Activated CD4-positive, CD25-positive, alpha-beta regulatory T cell treated with anti-CD3 and anti-CD28 coated beads, Interleukin-2, amount 50 U/mL, for 72 hours (primary cell): Measurements from ENCODE around the gene TEX38.
"Not testable (repeated sequence)": the region's sequence is repeated elsewhere in the genome, so short reads cannot be mapped to it uniquely, and the experiment has no call there.

Experiments
- DNase-seq: peaks from one replicate; pipeline ENCODE4 v3.0.0; 2021

Gene TEX38

DNA sequence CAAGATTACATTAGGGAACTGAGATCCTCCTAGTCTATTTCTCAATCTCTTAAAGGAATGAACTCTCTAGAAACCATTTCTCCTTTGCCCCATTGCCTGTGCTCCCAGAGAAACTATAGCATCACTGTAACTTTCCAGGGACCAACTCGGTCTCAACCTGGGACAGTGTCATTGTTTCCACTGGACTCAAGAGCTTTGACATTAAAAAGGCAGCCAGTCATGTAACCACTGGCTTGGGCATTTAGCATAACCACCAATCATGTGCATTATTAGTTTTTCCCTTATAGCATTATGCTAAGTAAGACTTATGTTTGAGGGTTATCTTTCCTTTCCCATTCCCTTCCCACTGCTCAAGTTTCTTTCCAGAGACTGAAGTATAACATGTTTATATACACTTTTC, 18.2 kb downstream of the TEX38 start:
- DNase-seq = no peak

DNA sequence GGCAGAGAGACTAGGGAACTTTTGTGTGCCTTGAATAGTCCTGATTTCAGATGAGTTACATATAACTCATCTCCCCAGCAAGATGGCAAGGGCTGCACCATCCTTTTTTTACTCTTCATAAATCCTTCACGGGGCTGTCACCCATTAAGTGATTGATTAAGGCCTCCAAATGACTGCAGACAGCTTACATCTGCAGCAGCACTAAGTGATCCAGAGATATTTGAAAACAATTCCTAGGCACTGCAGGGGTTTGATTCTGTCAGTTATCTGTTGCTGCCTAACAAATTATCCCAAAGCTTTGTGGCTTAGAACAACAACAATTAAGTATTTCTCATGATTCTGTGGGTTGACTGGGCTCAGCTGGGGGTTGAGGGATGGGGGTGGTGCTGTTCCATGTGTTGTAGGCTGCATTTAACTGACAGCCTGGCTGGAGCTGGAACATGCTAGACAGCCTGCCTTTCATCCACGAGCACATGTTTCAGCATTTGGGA, 19.3 kb downstream of the TEX38 start:
- DNase-seq = no peak

- DNase-seq = no peak
Observed at GRCh38 chr1:46691997-46692790, 20.5 kb downstream of the TEX38 start.

DNA sequence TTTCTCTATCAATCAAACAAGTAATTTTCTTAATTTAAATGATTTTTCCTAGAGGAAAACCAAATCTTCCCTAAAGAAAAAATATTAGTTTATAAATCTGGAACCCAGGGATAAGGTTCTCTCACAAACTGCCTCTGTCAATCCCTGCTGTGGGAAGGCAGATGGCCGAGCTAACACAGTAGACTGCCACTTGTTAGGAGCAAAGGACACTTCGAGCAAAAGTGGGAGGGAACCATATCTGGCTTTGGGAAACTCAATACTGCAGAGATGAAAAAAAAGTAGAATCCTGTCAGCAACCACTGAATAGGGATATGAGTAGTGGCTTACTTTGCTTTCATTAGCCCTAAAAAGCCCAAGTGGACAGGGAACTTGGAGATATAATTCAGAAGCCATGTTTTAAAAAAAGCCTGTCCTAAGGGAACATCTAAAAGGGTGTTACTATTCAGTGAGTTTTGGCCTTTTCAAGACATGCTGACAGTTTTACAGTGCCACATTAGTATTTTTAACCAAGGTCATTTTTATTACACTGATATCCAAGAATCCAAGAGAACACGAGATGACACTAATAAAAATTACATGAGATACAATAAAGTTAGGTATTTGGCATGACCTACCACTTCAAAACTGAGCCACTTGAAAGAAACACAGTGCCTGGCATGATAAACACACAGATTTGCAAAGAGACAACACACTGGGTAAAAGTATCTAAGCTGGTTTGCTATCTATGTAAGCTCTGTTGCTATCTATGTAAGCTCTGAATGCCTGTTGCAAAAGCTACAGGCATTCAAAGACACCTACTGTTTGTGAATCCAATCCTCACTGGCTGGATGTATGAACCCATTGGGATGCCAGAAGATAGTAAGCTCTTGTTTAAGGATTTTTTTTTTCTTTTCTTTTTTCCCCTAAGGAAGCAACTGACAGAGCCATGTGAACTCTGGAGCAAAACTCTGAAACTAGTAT, 21.4 kb downstream of the TEX38 start:
- DNase-seq = no peak

DNA sequence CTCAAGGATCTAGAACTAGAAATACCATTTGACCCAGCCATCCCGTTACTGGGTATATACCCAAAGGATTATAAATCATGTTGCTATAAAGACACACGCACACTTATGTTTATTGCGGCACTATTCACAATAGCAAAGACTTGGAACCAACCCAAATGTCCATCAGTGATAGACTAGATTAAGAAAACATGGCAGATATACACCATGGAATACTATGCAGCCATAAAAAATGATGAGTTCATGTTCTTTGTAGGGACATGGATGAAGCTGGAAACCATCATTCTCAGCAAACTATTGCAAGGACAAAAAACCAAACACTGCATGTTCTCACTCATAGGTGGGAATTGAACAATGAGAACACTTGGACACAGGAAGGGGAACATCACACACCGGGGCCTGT, 23.0 kb downstream of the TEX38 start:
- not testable (repeated sequence) for DNase-seq

- DNase-seq = no peak
Observed at GRCh38 chr1:46697053-46697452, 25.4 kb downstream of the TEX38 start.

DNA sequence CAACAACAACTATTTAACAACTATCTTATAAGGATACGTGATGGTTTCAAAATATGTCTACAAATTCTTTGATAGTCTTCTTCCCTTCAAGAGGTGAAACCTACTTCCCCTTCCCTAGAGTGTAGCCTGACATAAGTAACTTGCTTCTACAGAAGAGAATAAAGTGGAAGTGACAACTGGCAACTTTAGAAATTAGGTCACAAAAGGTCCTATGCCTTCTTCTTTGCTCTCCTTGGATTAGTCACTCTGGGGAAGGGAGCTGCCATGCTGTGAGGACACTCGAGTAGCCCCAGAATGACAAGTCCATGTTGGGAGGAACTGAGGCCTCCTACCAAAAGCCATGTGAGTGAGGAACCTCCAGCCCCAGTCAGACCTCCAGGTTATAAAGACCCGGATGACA, 28.0 kb downstream of the TEX38 start:
- DNase-seq = no peak

DNA sequence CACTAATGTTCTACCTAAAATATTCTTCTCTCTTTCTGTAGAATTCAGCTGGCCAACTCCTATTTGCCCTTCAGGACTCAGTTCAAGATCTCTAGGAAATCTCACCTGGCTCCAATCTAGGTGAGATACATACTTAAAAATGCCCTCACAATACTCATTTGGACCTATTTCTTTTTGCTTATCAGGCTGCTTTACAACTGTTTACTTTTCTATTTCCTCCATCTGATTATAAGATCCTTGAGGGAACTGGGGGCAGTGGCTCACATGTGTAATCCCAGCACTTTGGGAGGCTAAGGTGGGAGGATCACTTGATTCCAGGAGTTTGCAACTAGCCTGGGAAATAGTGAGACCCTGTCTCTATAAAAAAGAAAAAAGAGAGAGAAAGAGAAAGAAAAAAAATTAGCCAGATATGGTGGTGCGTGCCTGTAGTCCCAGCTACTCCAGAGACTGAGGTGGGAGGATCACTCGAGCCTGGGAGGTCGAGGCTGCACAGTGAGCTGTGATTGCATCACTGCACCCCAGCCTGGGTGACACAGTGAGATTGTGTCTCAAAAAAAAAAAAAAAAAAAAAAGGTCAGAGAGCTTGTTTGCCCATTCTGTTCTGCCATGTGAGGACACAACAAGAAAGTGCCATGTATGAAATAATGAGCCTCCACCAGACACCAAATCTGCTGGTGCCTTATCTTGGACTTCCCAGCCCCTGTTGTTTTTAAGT, 32.4 kb downstream of the TEX38 start:
- DNase-seq = no peak

DNA sequence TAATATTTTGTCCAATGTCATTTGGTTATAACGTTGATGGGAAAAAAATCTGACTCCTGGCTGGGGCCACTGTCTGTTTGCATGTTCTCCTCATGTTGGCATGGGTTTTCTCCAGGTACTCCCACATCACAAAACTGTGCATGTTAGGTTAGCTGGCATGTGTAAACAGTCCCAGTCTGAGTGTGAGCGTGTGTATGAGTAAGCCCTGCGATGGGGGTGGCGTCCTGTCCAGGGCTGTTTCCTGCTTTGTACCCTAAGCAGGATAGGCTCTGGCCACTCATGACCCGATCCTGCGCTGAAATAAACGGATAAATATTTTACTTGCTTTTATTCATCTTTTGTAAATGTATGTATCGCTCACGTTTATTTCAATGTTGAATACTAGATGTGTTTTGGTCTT, 33.8 kb downstream of the TEX38 start:
- no peak for DNase-seq

DNA sequence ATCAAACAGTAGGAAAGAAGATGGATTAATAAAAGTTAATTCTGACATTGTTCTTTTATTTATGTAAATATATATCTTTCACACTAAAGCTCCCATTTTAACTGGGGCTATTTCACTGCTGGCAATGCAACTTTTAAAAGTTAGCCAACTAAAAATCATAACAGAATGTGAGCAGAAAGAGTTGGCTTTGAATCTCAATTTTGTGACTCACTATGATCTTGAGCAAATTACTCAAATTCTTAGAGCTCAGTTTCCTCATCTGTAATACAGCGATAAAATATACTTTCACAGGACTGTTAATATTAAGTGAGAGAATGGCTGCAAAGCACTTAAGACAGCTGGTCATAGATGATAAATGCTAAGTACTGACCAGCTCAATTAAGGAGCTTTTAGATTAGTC, 36.5 kb downstream of the TEX38 start:
- no peak for DNase-seq

DNA sequence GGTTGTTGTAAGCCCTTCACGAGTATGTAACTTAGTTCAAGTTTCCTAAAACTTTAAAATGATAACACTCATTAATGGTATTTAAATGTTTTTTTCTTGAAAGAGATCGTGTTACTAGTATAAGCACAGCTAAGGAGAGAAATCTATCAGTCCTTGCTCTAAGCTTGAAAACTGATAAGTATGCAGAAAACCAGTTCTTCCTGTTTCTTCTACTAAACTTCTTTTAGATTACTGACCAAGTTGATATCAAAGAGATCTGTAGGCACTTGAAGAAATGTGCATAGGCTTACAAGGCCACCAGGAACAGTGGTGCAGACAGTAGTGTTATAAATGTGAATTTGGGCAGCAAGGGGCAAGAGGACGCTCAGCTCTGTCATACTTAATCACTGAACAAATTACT, 43.3 kb downstream of the TEX38 start:
- no peak for DNase-seq

GRCh38 chr1:46717654-46718053, 46.0 kb downstream of the TEX38 start:
- DNase-seq = no peak

DNA sequence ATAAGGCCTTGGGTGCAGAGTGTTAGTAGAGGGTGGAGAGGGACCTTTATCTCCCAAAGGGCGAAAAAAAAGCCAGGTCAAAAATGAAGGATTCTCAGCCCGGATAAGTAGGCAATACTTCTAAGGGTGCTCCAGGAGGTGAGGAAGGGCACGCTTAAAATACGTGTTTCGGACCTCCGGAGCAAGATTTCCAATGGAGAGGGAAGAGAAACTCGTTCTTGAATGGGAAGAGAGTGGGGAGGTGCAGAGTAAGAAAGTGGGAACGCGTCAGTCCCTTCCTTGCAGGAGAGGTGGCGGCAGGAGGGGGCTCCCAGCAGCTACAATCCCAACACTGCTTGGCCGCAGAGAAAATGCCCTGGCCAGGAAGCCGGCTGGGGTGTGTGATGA, 46.7 kb downstream of the TEX38 start:
- no peak for DNase-seq

GRCh38 chr1:46718727-46719622, 47.3 kb downstream of the TEX38 start, which contains the start of gene EFCAB14:
EFCAB14 (minus strand) TSS chr1:46719114; CDS start chr1:46718087, 1,027 bp downstream.
- DNase-seq = peak; percentile 100

DNA sequence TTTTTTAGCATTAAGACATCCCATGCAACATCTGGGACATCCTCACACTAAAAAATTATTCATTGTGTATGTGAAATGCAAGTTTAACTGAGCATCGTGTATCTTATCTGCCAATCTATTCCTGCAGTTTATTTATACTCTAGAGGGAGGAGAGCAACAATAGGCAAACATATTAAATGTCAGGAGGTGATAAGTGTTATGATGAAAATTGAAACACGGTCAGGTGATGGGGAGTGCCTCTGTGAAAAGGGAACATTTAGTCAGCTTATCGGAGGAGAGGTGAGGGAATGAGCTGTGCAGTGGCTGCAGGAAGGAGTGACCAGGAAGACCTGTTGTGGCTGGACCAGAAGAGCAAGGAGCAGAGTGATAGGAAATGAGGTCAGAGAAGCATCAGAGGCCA, 48.0 kb downstream of the TEX38 start:
- no peak for DNase-seq

DNA sequence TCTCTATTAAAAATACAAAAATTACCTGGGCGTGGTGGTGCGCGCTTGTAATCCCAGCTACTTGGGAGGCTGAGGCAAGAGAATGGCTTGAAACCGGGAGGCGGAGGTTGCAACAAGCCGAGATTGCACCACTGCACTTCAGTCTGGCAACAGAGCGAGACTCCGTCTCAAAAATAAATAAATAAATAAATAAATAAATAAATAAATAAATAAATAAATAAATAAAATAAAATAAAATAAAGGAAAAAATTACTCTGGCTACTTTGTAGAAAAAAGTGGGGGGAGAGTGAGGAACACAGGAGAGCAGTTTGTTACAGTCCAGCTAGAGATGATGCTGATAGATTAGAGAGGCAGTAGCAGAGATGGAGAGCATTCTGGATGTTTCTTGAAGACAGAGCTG, 48.7 kb downstream of the TEX38 start:
- DNase-seq = not testable (repeated sequence)

- DNase-seq = no peak
Observed at GRCh38 chr1:46721204-46721603, 49.5 kb downstream of the TEX38 start.

DNA sequence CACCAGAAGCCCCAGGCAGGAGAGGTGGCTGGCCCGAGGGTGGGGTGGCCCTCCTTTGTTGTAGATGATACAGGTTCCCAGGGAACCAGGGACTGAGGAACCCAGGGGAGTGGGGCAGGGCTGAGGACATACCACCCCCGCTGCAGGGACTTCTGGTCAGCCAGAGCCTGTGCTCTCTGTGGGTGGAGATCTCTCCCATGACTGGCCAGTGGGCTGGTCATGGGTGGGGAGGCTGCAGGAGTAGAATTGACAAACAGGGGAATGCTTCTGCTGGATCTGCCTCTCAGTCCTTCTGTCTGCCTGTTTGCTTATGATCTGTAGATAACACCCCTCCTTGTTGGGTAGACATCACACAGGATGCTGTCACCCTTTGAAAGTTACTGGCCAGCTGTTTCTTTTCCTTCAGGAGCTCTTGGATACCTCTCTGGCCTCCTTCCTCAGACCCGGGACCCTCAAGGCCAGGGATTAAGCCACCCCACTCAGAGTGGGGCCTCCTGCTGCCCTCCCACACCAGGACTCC, 50.1 kb downstream of the TEX38 start:
- no peak for DNase-seq
